Breast epithelium (tissue), 4 donors: ENCODE results near the gene POLR2J3. TPM values are rescaled to one million over a fixed set of nuclear protein-coding genes. Genes with fewer than 3 reads are reported as not detected.
"Not testable (repeated sequence)": the region's sequence is repeated elsewhere in the genome, so short reads cannot be mapped to it uniquely, and the experiment has no call there.

Experiments
- DNase-seq, 2 donors: peaks; one replicate each; pipeline ENCODE4 v3.0.0-alpha.2; 2019; ENCODE audit warnings: low spot score in 2 of 2
- H3K27ac ChIP-seq, 2 donors: fragments of 200-600 bp; sonication (generic) in 1 of 2; one replicate each; pipeline ENCODE4 v1.5.1; 2016 to 2019; ENCODE audit warnings: mild to moderate bottlenecking in 1 of 2
- H3K27me3 ChIP-seq, 2 donors: fragments of 200-600 bp; sonication (generic) in 1 of 2; one replicate each; pipeline versions ENCODE4 v1.5.1 to v1.6.0; 2017 to 2019; ENCODE audit warnings: control low read depth in 1 of 2, mild to moderate bottlenecking in 1 of 2
- H3K36me3 ChIP-seq: fragments of 200-600 bp; one replicate; pipeline ENCODE4 v1.5.1; 2019
- H3K4me1 ChIP-seq, 2 donors: fragments of 200-600 bp; sonication (generic); one replicate each; pipeline ENCODE4 v1.5.1; 2016 to 2019; ENCODE audit warnings: control low read depth in 1 of 2
- H3K4me3 ChIP-seq, 3 donors: fragments of 200-600 bp; sonication (generic); 1 replicate in 2 of 3; 2 replicates in 1 of 3; pipeline ENCODE4 v1.5.1; 2016 to 2019; ENCODE audit warnings: mild to moderate bottlenecking in 3 of 3, moderate library complexity in 2 of 3
- H3K9me3 ChIP-seq, 2 donors: fragments of 200-600 bp; sonication (generic) in 1 of 2; one replicate each; pipeline ENCODE4 v1.5.1; 2016 to 2019; ENCODE audit warnings: control low read depth in 1 of 2
- POLR2AphosphoS5 ChIP-seq, 3 donors: sonication (generic); formaldehyde crosslinking; IDR thresholded peaks; one replicate each; pipeline ENCODE4 v1.6.1; 2017; ENCODE audit warnings: antibody characterized with exemption in 3 of 3
- intact Hi-C: fragments of 100-400 bp; cut with DNase I; formaldehyde crosslinking; loops from one replicate; pipeline ENCODE4 v1.15.1; 2023; ENCODE audit warnings: low total_unique reads
- total RNA-seq, 3 donors: library from RNA; depleted of rRNA; stranded (reverse); fragments of >200 nt; gene quantifications; one replicate each; pipeline ENCODE4 v1.1.0, GENCODE V29; 2016
- TF ChIP-seq, protein P1 (sequence below), 3 donors: fragments of 450-650 bp; IDR thresholded peaks; one replicate each; pipeline ENCODE4 v1.5.1; 2016 to 2017; ENCODE audit warnings: antibody characterized with exemption in 3 of 3, mild to moderate bottlenecking in 3 of 3, moderate library complexity in 3 of 3

The POLR2J3 gene
- 10 to 100 TPM; 13.5 to 16.5 (median 15.1) TPM for total RNA-seq

DNA sequence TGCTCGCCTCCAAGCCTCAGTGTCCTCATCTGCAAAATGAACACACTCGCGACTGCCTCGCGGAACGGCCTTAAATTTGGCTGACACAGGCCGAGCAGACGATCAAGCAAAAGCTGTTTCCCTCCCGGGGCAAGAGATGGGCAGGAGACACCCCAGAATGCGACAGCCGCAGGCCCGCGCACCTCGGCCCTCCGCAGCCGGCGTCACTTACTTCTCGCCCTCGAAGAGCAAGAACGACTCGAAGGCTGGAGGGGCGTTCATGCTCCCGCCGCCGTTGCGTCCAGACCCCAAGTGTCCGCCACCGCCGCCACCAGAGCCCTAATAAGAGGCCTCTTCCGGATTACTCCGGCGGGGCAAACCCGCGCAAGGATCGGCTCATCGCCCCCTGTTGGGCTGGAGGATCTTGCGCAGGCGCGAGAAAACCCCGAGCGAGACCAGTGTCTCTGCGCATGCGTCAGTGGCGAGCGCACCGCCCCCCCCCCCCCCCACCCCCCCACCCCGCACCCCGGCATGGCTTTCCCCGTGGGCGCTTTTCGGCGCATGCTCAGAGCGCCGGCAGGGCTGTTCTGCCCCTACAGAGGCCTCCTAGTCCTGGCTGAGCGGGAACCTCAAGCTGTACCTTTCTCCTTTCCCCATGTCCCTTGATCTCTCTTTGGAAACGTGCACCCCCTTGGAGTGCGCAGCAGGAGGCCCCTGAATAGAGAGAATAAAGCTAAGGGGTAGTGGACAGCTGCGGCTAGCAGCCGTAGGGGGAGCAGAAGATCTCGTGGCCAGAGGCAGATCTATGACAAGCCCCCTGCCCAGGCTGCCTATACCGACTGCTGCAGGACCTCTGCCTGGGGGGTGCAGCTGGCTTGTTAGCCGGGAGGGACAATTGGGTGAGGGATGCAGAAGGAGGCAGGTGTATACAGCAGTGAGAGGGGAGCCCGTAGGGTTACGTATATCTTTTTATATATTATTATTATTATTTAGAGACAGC, at the start of gene POLR2J3:
Gene POLR2J3, minus strand, starts transcription at position 323 of the 979 bp plus-strand sequence. Its CDS starts 62 bp downstream, at position 261.
- Histone ChIP-seq H3K27ac (peak within 1 kb of the TSS; percentile 58 to 68), H3K4me3 (peak within 1 kb of the TSS; percentile 60 to 82 (median 61))
- peak; percentile 7 to 79 (median 62) for TF ChIP-seq POLR2AphosphoS5 (IDR thresholded peaks at IDR 0.05)
- TF ChIP-seq, protein P1, sequence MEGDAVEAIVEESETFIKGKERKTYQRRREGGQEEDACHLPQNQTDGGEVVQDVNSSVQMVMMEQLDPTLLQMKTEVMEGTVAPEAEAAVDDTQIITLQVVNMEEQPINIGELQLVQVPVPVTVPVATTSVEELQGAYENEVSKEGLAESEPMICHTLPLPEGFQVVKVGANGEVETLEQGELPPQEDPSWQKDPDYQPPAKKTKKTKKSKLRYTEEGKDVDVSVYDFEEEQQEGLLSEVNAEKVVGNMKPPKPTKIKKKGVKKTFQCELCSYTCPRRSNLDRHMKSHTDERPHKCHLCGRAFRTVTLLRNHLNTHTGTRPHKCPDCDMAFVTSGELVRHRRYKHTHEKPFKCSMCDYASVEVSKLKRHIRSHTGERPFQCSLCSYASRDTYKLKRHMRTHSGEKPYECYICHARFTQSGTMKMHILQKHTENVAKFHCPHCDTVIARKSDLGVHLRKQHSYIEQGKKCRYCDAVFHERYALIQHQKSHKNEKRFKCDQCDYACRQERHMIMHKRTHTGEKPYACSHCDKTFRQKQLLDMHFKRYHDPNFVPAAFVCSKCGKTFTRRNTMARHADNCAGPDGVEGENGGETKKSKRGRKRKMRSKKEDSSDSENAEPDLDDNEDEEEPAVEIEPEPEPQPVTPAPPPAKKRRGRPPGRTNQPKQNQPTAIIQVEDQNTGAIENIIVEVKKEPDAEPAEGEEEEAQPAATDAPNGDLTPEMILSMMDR (IDR thresholded peaks at IDR 0.05): peak in 1 of 3 donors; percentile 69
- H3K9me3 ChIP-seq, H3K27me3 ChIP-seq, intact Hi-C loops, H3K4me1 ChIP-seq, H3K36me3 ChIP-seq: not testable (repeated sequence)
- DNase-seq: peak; percentile 92 to 100

DNA sequence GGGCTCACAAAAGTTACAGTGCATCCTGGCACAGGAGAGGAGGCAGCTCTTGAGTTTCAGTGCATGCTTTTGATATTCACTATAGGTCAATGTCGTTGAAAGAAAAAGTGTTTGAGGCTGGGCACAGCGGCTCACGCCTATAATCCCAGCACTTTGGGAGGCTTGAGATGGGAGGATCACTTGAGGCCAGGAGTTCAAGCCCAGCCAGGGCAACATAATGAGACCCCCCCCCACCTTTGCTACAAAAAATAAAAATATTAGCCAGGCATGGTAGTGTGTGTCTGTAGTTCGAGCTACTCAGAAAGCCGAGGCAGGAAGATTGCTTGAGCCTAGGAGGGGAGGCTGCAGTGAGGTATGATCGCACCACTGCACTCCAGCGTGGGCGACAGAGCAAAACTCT, 45.7 kb upstream of the POLR2J3 start:
- H3K4me1 ChIP-seq, H3K36me3 ChIP-seq, H3K9me3 ChIP-seq, H3K27me3 ChIP-seq, H3K27ac ChIP-seq, intact Hi-C loops, H3K4me3 ChIP-seq: not testable (repeated sequence)
- DNase-seq: peak in 1 of 2 donors; percentile 15

DNA sequence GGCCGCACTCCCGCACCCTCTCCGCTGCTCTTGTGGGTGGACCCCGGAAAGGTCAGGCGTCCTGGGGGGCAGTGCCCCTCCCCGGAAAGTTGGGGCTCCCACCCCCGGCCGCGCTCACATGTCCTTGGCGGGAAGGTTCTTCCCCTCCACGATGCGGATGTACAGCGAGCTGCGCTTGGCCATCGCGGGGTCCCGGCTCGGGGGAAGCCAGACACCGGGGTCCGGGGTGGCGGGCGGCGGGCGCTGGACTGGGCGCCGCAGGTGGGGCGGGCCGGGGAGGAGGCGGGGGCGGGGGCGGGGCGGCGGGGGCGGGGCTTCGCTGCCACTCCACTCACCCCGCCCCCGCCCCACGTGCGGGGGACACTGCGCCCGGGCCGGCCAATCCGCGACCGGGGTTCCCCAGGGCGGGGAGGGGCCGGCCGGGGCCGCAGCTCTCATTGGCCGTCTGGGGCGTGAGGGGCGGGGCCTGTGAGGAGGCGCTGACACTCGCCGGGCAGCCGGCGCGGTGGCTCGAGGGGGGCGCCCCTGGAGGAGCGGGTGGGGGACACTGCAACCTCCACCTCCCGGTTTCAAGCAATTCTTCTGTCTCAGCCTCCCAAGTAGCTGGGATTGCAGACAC, 44.2 kb upstream of the POLR2J3 start, which contains the start of gene RASA4:
Gene RASA4, minus strand, starts transcription at position 250 of the 619 bp plus-strand sequence. Its CDS starts 67 bp downstream, at position 183.
- DNase-seq: peak in 1 of 2 donors; percentile 30
- H3K36me3 ChIP-seq, H3K9me3 ChIP-seq, H3K27ac ChIP-seq, intact Hi-C loops, H3K4me1 ChIP-seq, H3K27me3 ChIP-seq: not testable (repeated sequence)
- peak within 1 kb of the TSS; percentile 40 to 68 (median 50) for H3K4me3 ChIP-seq

DNA sequence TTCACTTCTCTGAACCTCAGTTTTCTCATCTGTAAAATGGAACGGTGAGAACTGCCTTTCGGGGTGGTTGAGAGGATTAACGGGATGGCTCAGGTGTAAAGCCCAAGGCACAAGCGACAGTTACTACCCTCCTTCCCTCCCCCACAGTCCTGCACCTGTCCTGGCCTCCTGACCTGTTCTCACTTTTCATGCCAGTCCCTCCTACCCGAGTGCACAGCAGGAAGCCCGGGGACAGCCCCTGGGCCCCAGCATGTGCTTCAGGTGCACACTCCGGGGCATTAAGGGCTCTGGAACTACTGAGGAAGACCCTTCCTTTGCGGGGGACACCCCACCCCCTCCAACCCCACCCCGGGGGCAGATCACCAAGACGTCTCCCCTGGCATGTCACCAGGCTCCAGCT, 43.5 kb upstream of the POLR2J3 start:
- H3K27me3 ChIP-seq, DNase-seq, H3K4me3 ChIP-seq, intact Hi-C loops, H3K36me3 ChIP-seq, H3K9me3 ChIP-seq, H3K27ac ChIP-seq, H3K4me1 ChIP-seq: not testable (repeated sequence)

DNA sequence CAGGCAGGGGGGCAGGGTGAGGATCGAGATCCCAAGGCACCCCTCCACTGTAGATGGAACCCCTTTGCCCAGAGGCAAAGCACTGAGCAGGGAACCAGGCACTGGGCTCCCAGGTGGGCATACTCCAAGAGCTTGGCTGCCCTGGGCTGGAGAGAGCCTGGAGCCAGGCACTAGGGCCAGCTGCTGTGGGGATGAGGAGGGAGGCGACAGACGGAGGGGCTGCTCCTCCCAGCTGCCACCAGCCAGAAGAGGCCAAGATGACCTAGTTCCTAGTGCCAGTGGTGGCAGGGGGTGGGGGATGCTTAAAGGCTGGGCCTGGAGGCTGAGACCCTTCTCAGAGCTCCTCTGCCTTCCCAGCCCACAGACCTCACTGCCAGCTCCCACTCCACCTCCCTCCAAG, 42.5 kb upstream of the POLR2J3 start:
- H3K27ac ChIP-seq, H3K4me1 ChIP-seq, H3K9me3 ChIP-seq, H3K36me3 ChIP-seq, H3K4me3 ChIP-seq, H3K27me3 ChIP-seq, intact Hi-C loops, DNase-seq: not testable (repeated sequence)

DNA sequence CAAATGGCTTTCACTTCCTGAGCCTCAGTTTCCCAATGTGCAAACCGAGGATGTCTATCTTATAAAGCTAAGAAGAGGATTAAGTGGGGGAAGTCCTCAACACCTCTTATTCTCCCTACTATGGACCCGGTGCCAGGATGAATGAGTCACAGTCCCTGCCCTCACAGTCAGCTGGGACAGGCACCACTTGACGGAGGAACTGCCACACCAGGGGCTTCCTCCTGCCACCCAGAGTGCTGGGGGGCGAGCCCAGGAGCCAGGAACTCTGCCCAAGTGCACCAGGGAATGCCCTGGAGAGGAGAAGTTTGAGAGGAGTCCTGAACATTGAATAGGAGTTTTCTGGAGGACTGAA, 41.9 kb upstream of the POLR2J3 start:
- H3K27me3 ChIP-seq, H3K36me3 ChIP-seq, H3K9me3 ChIP-seq, H3K27ac ChIP-seq, H3K4me3 ChIP-seq, intact Hi-C loops, H3K4me1 ChIP-seq, DNase-seq: not testable (repeated sequence)

DNA sequence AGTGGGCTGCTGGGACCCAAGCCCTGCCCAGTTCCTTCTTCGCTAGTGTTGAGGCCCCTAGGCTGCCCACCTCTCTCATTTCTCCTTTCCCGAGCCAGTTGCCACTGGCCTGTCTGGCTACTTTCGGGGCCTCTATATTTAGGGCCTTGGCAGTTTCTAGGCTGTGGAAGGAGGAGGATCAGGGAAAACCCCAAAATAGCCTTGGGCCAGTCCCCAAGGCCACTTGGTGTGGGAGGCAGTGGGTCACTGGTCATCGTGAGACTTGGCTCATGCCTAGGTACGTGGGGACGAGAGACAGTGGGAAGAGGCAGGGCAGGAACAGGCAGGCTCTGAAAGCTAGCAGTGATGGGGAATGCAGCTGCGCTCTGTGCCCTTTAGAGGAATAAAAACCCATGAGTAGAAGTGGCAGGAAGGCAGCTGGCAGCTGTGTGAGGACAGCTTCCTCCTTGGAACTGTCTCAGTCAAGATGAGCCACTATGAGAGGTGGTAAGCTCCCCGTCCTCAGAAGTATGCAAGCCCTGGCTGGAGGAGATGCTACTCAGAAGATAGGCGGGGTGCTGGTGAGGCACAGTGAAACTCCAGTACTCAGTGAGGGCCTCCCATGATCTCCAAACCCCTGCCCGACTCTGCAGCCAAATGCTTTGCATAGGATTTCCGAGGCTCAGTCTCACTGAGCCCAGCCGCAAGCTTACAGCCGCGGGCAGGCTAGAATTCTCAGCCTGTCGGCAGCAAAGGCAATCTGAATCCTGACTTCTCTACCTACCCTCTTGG, 41.4 kb upstream of the POLR2J3 start:
- H3K27ac ChIP-seq, H3K4me3 ChIP-seq, intact Hi-C loops, H3K9me3 ChIP-seq, H3K4me1 ChIP-seq, H3K27me3 ChIP-seq, H3K36me3 ChIP-seq: not testable (repeated sequence)
- peak in 1 of 2 donors; percentile 15 for DNase-seq

DNA sequence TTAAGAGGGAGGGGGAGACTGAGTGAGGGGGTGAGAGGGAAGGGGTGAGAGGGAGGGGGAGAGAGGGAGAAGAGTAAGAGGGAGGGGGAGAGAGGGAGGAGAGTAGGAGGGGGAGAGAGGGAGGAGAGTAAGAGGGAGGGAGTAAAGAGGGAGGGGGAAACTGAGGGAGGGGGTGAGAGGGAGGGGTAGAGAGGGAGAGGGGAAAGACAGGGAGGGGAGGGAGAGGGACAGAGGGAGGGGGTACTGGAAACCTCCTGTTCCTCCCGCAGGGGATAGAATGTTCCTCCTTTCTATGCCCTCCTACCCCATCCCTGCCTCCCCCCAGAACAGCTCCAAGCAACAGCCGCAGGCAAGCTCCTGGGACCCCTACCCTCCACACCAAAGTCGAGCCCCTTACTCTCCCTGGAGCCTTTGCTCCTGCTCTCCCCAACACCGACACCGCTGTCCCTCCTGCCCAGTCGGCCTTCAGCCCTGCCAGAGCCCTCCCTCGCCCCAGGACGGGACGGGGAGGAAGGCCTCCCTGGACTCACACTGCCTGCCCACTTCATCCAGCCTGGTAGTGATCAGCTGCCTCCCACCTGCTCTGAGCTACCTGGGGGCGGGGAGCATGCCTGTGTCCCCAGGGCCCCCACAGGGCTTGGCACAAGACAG, 39.4 kb upstream of the POLR2J3 start:
- Histone ChIP-seq H3K27ac (peak overlapping the region in 1 of 2 donors; percentile 48), H3K4me3 (peak overlapping the region in 1 of 3 donors; percentile 31)
- H3K27me3 ChIP-seq, H3K36me3 ChIP-seq, intact Hi-C loops, H3K9me3 ChIP-seq, H3K4me1 ChIP-seq: not testable (repeated sequence)
- DNase-seq: peak in 1 of 2 donors; percentile 17

DNA sequence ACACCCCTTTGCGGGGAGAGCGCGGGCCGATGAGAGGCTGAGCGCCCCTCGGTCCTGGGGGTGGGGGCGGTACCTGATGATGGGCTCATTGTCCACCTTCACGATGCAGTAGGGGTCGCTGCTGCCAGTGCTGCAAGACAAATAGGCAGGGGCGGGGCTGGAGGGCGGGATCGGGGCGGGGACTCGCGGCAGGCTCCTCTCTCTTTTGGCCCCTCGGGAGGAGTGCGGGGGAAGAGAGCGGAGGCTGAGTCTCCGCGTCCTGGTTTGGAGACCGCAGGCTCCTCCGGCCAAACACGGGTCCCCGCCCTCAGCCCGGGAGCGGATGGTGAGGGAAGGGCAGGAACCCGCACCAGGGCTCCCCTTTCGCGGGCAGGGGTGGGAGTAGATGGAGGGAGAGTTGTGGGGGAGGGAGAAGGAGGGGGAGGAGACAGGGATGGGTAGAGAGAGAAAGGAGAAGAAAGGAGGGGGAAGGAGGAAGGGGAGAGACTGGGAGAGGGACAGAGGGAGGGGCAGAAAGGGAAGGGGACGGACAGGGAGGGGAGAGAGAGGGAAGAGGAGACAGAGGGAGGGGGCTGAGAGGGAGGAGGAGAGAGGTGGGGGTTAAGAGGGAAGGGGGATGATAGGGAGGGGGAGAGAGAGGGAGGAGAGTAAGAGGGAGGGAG, 38.8 kb upstream of the POLR2J3 start:
- H3K4me3 ChIP-seq, H3K36me3 ChIP-seq, H3K4me1 ChIP-seq, H3K27ac ChIP-seq, H3K27me3 ChIP-seq, intact Hi-C loops, DNase-seq, H3K9me3 ChIP-seq: not testable (repeated sequence)

DNA sequence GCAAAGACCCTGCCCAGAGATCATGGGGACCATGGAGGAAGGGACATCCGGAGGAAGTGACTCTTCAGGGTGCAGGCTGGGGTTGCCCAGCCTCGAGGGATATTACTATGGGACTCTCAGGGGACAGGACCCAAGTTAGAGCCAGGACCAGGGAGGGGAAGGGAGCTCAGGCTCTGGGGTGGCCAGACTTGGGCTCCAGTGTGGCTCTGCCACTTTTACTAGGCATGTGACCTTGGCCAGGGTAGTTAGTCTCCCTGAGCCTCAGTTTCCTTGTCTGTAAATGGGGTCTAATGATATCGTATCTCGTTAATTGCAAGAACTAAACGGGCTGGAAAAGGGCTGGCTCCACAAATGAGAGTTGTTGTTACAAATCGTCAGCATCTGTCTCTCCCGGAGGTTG, 38.1 kb upstream of the POLR2J3 start:
- H3K36me3 ChIP-seq, H3K9me3 ChIP-seq, intact Hi-C loops, H3K27me3 ChIP-seq, H3K4me1 ChIP-seq, H3K27ac ChIP-seq, H3K4me3 ChIP-seq: not testable (repeated sequence)
- peak in 1 of 2 donors; percentile 15 for DNase-seq

DNA sequence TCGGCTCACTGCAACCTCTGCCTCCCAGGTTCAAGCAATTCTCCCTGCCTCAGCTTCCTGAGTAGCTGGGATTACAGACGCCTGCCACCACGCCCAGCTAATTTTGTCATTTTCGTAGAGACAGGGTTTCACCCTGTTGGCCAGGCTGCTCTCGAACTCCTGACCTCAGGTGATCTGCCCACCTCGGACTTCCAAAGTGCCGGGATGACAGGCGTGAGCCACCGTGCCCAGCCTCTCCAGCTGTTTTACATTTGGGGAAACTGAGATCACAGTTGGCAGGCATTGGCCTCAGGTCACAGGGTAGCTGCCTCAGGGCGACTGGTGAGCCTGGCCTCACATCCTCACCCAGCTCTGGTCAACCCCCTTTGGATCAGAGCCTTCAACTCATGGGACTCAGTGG, 37.4 kb upstream of the POLR2J3 start:
- H3K4me1 ChIP-seq, H3K9me3 ChIP-seq, intact Hi-C loops, H3K27ac ChIP-seq, H3K27me3 ChIP-seq, H3K4me3 ChIP-seq, DNase-seq, H3K36me3 ChIP-seq: not testable (repeated sequence)
